ENCODE results near the gene PPOX. TPM values are rescaled to one million over a fixed set of nuclear protein-coding genes. Genes with fewer than 3 reads are reported as not detected.

The PPOX gene
- total and polyA plus RNA-seq, 8 donors: 15.2 to 53.0 (median 46.6) TPM

GRCh38 chr1:161196521-161197451 is 30.6 kb downstream of the PPOX start:
- intact Hi-C loops (cut with DNase I): no loop called here
- peak overlapping the region in 1 of 2 donors; percentile 75 for H3K27ac ChIP-seq
- peak; percentile 2 for ATAC-seq
- peak in 1 of 4 donors; percentile 56 for DNase-seq
- no peaks in the 10 kb centered on the region for H3K27me3 ChIP-seq
- H3K4me1 ChIP-seq: peaks cover 19 to 65% of the 10 kb centered on the region in 2 donors
- peaks cover 0 to 2% of the 10 kb centered on the region in 2 donors for H3K36me3 ChIP-seq
- TF ChIP-seq CTCF (IDR thresholded peaks at IDR 0.05): no peak
- peak overlapping the region; percentile 9 to 30 for H3K4me3 ChIP-seq
- H3K9me3 ChIP-seq: no peaks in the 10 kb centered on the region

DNA sequence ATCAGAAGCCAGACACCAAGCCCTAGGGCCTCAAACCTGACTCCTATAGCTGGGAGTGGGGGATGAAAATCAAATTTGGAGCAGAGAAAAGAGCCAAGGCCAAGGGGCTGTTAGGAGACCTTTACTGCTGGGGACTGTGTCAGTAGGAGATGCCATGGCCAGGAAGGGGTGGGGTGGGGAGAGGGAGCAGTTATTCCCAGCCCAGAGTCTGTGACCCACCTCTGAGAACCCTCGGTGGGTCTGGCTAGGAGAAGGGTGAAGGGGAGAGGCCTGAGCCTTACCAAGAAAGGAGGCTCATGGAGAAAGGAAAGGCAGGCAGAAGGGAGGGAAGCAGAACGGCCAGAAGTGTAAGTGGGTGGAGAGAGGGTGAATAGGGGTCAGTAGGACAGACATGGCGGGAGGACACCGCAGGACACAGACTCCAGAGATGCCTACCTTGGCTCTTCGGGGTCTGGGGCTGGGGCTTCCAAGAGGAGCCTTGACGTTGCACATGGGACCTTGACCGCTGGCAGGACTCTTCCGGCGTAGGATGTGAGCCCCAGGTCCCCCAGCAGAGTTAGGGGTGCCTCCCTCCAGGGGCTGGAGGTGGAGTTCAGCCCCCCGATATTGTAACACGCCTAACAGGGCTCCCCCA is 31.5 kb downstream of the PPOX start:
- intact Hi-C loops (cut with DNase I): no loop called here
- peak overlapping the region; percentile 9 to 30 for H3K4me3 ChIP-seq
- no peaks in the 10 kb centered on the region for H3K36me3 ChIP-seq
- no peak for TF ChIP-seq CTCF (IDR thresholded peaks at IDR 0.05)
- DNase-seq (no peak), ATAC-seq (no peak)
- no peaks in the 10 kb centered on the region for H3K27me3 ChIP-seq
- peaks cover 20 to 58% of the 10 kb centered on the region in 2 donors for H3K4me1 ChIP-seq
- no peaks in the 10 kb centered on the region for H3K9me3 ChIP-seq
- peak overlapping the region; percentile 58 to 75 for H3K27ac ChIP-seq

DNA sequence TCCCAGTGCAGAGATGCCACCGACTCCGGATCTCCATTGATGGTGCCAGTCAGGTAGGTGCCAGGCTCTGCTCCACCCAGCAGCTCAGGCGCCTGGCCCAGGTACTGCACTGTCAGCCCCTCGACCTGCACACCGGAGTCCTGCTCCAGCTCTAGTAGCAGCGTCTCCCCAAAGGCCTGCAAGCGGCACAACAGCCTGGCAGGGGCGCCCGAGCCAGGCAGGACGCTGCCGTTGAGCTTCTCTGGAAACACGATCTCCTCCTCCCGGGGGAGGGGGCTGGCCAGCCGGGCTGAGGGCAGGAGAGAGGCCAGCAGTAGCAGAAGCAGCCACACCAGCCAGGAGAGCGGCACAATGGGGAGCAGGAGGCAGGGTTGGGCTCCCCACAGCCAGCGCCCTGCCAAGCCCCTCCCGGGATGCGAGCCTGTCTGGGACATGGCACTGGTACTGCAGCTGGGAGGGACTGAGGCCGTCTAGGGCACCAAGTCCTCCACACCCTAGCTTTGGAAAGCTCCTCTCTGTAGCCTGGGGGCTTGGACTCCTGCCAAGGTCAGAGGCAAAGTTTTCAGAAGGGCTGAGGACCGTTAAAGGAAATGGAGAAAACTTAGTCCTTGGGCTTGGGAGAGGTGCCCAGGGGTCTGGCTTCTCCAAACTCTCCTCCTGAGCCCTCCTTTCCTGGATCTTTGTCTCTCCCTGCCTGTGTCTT is 32.1 kb downstream of the PPOX start:
- ATAC-seq: no peak
- no peaks in the 10 kb centered on the region for H3K9me3 ChIP-seq
- peak overlapping the region; percentile 58 to 75 for H3K27ac ChIP-seq
- H3K4me3 ChIP-seq: peak overlapping the region; percentile 9 to 30
- intact Hi-C loops (cut with DNase I): no loop called here
- no peaks in the 10 kb centered on the region for H3K36me3 ChIP-seq
- peak in 1 of 4 donors; percentile 60 for DNase-seq
- no peaks in the 10 kb centered on the region for H3K27me3 ChIP-seq
- peaks cover 26 to 61% of the 10 kb centered on the region in 2 donors for H3K4me1 ChIP-seq
- TF ChIP-seq CTCF (IDR thresholded peaks at IDR 0.05): no peak

- H3K4me3 ChIP-seq: peak within 1 kb of the TSS; percentile 9 to 30
- intact Hi-C loops (cut with DNase I): no loop called here
- H3K27me3 ChIP-seq: no peaks in the 10 kb centered on the region
- H3K9me3 ChIP-seq: no peaks in the 10 kb centered on the region
- H3K4me1 ChIP-seq: peaks cover 32 to 65% of the 10 kb centered on the region in 2 donors
- peak within 1 kb of the TSS; percentile 89 to 98 for H3K27ac ChIP-seq
- peak in 3 of 4 donors; percentile 54 to 86 (median 70) for DNase-seq
- peak; percentile 9 for ATAC-seq
- H3K36me3 ChIP-seq: no peaks in the 10 kb centered on the region
- no peak for TF ChIP-seq CTCF (IDR thresholded peaks at IDR 0.05)
Observed at GRCh38 chr1:161198897-161199431, 32.7 kb downstream of the PPOX start, which contains the start of gene ADAMTS4. Gene ADAMTS4, minus strand, starts transcription at chr1:161199054. Its CDS starts 427 bp downstream, at chr1:161198627.

Measured in left lung (tissue), 10 donors.